ENCODE measurements around the gene PLCH1.

DNA sequence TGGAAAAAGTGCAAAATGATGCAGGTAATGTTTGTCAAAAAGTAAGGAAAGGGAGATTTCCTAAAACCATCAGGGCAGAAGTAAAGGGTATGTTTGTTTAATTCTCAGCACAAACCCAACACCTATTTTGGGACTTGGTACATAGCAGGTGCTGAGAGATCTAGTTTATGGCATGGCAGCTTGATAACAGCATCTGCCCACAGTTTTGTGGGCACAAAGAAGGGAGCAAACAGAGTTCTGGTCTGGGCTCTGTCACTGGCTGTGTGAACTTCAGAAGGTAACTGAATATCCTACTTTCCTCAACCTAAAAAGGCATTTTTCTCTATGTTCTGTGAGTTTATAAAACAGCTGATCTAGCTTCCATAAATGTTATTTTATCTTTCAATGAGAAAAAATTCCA, 141.6 kb downstream of the PLCH1 start:
- TF ChIP-seq, protein P1, sequence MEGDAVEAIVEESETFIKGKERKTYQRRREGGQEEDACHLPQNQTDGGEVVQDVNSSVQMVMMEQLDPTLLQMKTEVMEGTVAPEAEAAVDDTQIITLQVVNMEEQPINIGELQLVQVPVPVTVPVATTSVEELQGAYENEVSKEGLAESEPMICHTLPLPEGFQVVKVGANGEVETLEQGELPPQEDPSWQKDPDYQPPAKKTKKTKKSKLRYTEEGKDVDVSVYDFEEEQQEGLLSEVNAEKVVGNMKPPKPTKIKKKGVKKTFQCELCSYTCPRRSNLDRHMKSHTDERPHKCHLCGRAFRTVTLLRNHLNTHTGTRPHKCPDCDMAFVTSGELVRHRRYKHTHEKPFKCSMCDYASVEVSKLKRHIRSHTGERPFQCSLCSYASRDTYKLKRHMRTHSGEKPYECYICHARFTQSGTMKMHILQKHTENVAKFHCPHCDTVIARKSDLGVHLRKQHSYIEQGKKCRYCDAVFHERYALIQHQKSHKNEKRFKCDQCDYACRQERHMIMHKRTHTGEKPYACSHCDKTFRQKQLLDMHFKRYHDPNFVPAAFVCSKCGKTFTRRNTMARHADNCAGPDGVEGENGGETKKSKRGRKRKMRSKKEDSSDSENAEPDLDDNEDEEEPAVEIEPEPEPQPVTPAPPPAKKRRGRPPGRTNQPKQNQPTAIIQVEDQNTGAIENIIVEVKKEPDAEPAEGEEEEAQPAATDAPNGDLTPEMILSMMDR (IDR thresholded peaks at IDR 0.05) = no peak
- TF ChIP-seq POLR2A (IDR thresholded peaks at IDR 0.05) = no peak
